Smooth muscle cell (in vitro differentiated cells): ENCODE data around the gene NPNT. TPM values are rescaled to one million over a fixed set of nuclear protein-coding genes. Genes with fewer than 3 reads are reported as not detected.

Source experiments
- DNase-seq: peaks from one replicate; lab custom pipeline; 2025; ENCODE audit not compliant: unreplicated experiment; lab: John Stamatoyannopoulos, UW
- H2AFZ ChIP-seq: fragments of 200-600 bp; sonication (generic); 2 replicates; pipeline ENCODE4 v1.6.0; 2016; ENCODE audit warnings: antibody characterized with exemption, low read depth, mild to moderate bottlenecking
- H3F3A ChIP-seq: fragments of 200-600 bp; sonication (generic); 2 replicates; pipeline ENCODE4 v1.6.0; 2017; ENCODE audit warnings: antibody characterized with exemption, low read depth
- H3K27ac ChIP-seq: fragments of 200-600 bp; sonication (generic); 2 replicates; pipeline ENCODE4 v1.5.1; 2016; ENCODE audit warnings: low read depth, mild to moderate bottlenecking
- H3K27me3 ChIP-seq: fragments of 200-600 bp; sonication (generic); 2 replicates; pipeline ENCODE4 v1.6.1; 2016; ENCODE audit warnings: low read depth, mild to moderate bottlenecking
- H3K36me3 ChIP-seq: fragments of 200-600 bp; sonication (generic); 2 replicates; pipeline ENCODE4 v1.5.1; 2016; ENCODE audit warnings: low read depth
- H3K4me1 ChIP-seq: fragments of 200-600 bp; sonication (generic); 2 replicates; pipeline ENCODE4 v1.5.1; 2016; ENCODE audit warnings: low read depth
- H3K4me2 ChIP-seq: fragments of 200-600 bp; sonication (generic); 2 replicates; pipeline ENCODE4 v1.6.0; 2016; ENCODE audit warnings: mild to moderate bottlenecking
- H3K4me3 ChIP-seq: fragments of 200-600 bp; sonication (generic); 2 replicates; pipeline ENCODE4 v1.5.1; 2016; ENCODE audit warnings: mild to moderate bottlenecking
- H3K79me2 ChIP-seq: fragments of 200-600 bp; sonication (generic); 2 replicates; pipeline ENCODE4 v1.6.0; 2016; ENCODE audit warnings: low read depth, mild to moderate bottlenecking
- H3K9ac ChIP-seq: fragments of 200-600 bp; sonication (generic); 2 replicates; pipeline ENCODE4 v1.6.0; 2016; ENCODE audit warnings: low read depth
- H3K9me3 ChIP-seq: fragments of 200-600 bp; sonication (generic); replicated peaks from 2 replicates; pipeline ENCODE4 v1.5.1; 2016; ENCODE audit warnings: low read depth
- H4K20me1 ChIP-seq: fragments of 200-600 bp; sonication (generic); 2 replicates; pipeline ENCODE4 v1.6.0; 2016; ENCODE audit warnings: low read depth
- CTCF ChIP-seq: fragments of 200-600 bp; sonication (generic); IDR thresholded peaks from 2 replicates; pipeline ENCODE4 v1.5.1; 2017; ENCODE audit warnings: borderline replicate concordance, mild to moderate bottlenecking, antibody characterized with exemption; ENCODE audit not compliant: insufficient read depth, poor library complexity, severe bottlenecking
- WGBS: methylation state at CpG from one replicate; pipeline ENCODE4 v1.1.7; 2016; ENCODE audit warnings: low lambda C conversion rate; 5-methylcytosine and 5-hydroxymethylcytosine counted together
- polyA plus RNA-seq: library from polyadenylated mRNA; unstranded; fragments of >200 nt; fragmentation: Nextera tagmentation; extraction: Ambion mirVana; gene quantifications from 2 replicates; pipeline ENCODE4 v1.2.1, GENCODE V29; 2016
- total RNA-seq: library from RNA; depleted of rRNA; stranded (reverse); fragments of >200 nt; gene quantifications from 2 replicates; pipeline ENCODE4 v1.2.3, GENCODE V29; 2014

Gene NPNT
- total and polyA plus RNA-seq, 2 experiments from 2014 or later, result 0.43 to 0.45 TPM

DNA sequence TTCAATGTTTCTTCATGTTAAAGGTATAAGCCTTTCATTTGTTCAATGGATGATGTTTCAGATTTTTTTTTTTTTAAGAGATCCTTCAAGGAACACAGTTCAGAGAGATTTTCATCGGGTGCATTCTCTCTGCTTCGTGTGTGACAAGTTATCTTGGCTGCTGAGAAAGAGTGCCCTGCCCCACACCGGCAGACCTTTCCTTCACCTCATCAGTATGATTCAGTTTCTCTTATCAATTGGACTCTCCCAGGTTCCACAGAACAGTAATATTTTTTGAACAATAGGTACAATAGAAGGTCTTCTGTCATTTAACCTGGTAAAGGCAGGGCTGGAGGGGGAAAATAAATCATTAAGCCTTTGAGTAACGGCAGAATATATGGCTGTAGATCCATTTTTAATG, 75.8 kb downstream of the NPNT start:
- Histone ChIP-seq H3K9me3 (no peaks in the 10 kb centered on the region), H3K4me3 (no peak overlapping the region), H3F3A (no peaks in the 10 kb centered on the region), H3K27me3 (no peaks in the 10 kb centered on the region), H3K36me3 (no peaks in the 10 kb centered on the region), H3K4me2 (no peak overlapping the region), H4K20me1 (no peaks in the 10 kb centered on the region), H3K27ac (no peak overlapping the region), H3K9ac (no peak overlapping the region), H3K4me1 (no peaks in the 10 kb centered on the region), H3K79me2 (no peaks in the 10 kb centered on the region), H2AFZ (no peak overlapping the region)
- DNase-seq, result no peak
- WGBS, result 92% methylated on average over 4 of the region's 4 CpGs
- TF ChIP-seq CTCF, result no peak

- TF ChIP-seq CTCF, result no peak
- Histone ChIP-seq H3K79me2 (no peaks in the 10 kb centered on the region), H2AFZ (no peak overlapping the region), H3K4me3 (no peak overlapping the region), H3F3A (no peaks in the 10 kb centered on the region), H3K4me1 (no peaks in the 10 kb centered on the region), H3K27ac (no peak overlapping the region), H3K36me3 (no peaks in the 10 kb centered on the region), H3K9me3 (no peaks in the 10 kb centered on the region), H3K27me3 (no peaks in the 10 kb centered on the region), H3K9ac (no peak overlapping the region), H3K4me2 (no peak overlapping the region), H4K20me1 (no peaks in the 10 kb centered on the region)
- 77% methylated on average over 5 of the region's 5 CpGs for WGBS
- DNase-seq, result no peak
Observed at GRCh38 chr4:105972946-105973621, 77.8 kb downstream of the NPNT start.

DNA sequence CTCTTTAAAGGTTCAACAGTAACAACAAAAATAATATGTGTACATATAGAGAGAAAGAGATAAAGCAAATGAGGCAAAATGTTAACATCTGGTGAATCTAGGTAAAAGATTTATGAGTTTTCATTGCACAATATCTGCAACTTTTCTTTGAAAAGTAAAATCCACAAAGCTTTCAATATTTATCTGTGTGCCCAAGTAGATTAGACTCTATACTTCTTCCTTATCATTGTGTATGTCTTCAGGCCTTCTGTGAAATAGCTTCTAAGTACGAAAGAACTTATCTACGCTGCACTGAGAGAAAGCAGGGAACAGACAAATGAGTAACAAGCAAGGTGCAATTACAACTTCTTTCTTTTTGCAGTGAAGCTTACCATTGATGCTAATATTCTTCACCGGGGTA, 81.6 kb downstream of the NPNT start:
- Histone ChIP-seq H3K27ac (no peak overlapping the region), H3K4me2 (no peak overlapping the region), H3K4me3 (no peak overlapping the region), H3K36me3 (no peaks in the 10 kb centered on the region), H3K27me3 (no peaks in the 10 kb centered on the region), H3K9ac (no peak overlapping the region), H3K4me1 (no peaks in the 10 kb centered on the region), H3F3A (no peaks in the 10 kb centered on the region), H3K9me3 (no peaks in the 10 kb centered on the region), H2AFZ (no peak overlapping the region), H3K79me2 (no peaks in the 10 kb centered on the region), H4K20me1 (no peaks in the 10 kb centered on the region)
- TF ChIP-seq CTCF, result no peak
- DNase-seq, result no peak
- WGBS, result 50% methylated on average over 3 of the region's 3 CpGs

DNA sequence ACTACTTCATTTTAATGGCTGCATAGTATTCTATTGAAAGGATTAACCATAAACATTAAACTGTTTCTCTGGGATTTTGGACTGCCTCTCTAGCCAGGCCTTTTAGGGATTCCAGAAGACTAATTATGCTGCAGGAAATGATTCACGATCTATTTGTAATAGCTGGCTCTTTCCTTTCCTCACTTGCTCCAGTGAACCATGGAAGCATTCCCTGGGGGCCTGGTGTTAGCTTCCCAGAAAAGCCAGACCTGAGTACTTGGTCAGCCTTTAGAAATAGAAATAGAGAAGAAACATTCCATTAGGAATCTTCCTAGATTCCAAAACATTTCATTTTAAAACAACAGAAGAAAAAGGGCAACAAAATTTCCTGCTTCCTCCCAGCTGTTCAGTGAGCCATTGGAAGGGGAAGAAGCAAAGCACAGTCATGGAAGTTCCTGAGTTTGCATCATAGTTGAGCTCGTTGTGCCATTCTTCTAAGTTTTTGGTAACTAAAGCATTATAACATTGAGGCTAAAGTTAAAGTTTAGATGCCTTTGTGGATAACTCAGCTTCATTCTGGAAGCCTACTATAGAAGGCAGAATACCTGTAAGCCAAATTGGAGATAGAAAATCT, 83.5 kb downstream of the NPNT start:
- Histone ChIP-seq H3K9ac (no peak overlapping the region), H3K4me2 (no peak overlapping the region), H3F3A (no peaks in the 10 kb centered on the region), H3K9me3 (no peaks in the 10 kb centered on the region), H2AFZ (peak overlapping the region; percentile 54), H3K36me3 (no peaks in the 10 kb centered on the region), H3K4me1 (no peaks in the 10 kb centered on the region), H3K79me2 (no peaks in the 10 kb centered on the region), H3K27ac (peak overlapping the region; percentile 67), H3K4me3 (no peak overlapping the region), H3K27me3 (no peaks in the 10 kb centered on the region), H4K20me1 (no peaks in the 10 kb centered on the region)
- TF ChIP-seq CTCF, result no peak
- DNase-seq, result no peak
- 46% methylated on average over 2 of the region's 2 CpGs for WGBS
